ENCODE results near the gene EIF4A2.

- no peak for TF ChIP-seq ZNF318 (IDR thresholded peaks at IDR 0.05; ENCODE audit: borderline replicate concordance in 1 of 2, low read depth in 1 of 2)
- no peak for TF ChIP-seq ZBTB1 (CRISPR knock-in tag; IDR thresholded peaks at IDR 0.05; ENCODE audit: borderline replicate concordance, low read depth)
- TF ChIP-seq SMC3 (conservative IDR thresholded peaks at IDR 0.05; ENCODE audit: insufficient read depth, low read depth, low read length): no peak
- no peak for TF ChIP-seq NR2C2 (CRISPR knock-in tag; IDR thresholded peaks at IDR 0.05)
- TF ChIP-seq NR2C2 (tag; IDR thresholded peaks at IDR 0.05): no peak
- TF ChIP-seq AFF4 (CRISPR knock-in tag; IDR thresholded peaks at IDR 0.05): no peak
- TF ChIP-seq CTCF (IDR thresholded peaks at IDR 0.05 in 2 of 3, conservative IDR thresholded peaks at IDR 0.05 in 1 of 3; ENCODE audit: insufficient read depth in 2 of 3, low read depth in 1 of 3, low read length in 3 of 3): no peak
- TF ChIP-seq KAT2B (IDR thresholded peaks at IDR 0.05; ENCODE audit: low read depth, low read length): no peak
- TF ChIP-seq HSF4 (CRISPR knock-in tag; IDR thresholded peaks at IDR 0.05; ENCODE audit: borderline replicate concordance): no peak
- TF ChIP-seq PATZ1 (CRISPR knock-in tag; IDR thresholded peaks at IDR 0.05; ENCODE audit: borderline replicate concordance): no peak
- TF ChIP-seq HNRNPK (IDR thresholded peaks at IDR 0.05; ENCODE audit: low read depth, low read length, poor library complexity, severe bottlenecking): no peak
- TF ChIP-seq POLR2AphosphoS5 (IDR thresholded peaks at IDR 0.05; ENCODE audit: control insufficient read depth, insufficient read depth, low read depth, low read length): no peak
- no peak for TF ChIP-seq CEBPB (tag; IDR thresholded peaks at IDR 0.05)
- TF ChIP-seq HDAC1 (IDR thresholded peaks at IDR 0.05): no peak
- TF ChIP-seq TCF7 (IDR thresholded peaks at IDR 0.05; ENCODE audit: borderline replicate concordance): no peak
These were observed 2.2 kb downstream of the EIF4A2 start for GRCh38 chr3:186785495-186786018.

Data from K562 (cell line).